ENCODE measurements around the gene DEUP1.

The DEUP1 gene

GRCh38 chr11:93330446-93330984 lies at the start of gene DEUP1:
TSS of gene DEUP1 (plus strand) at chr11:93330742. CDS start at chr11:93332260, 1,518 bp downstream.
- no peak within 1 kb of the TSS for H2AFZ ChIP-seq (ENCODE audit: low read depth)
- no peak within 1 kb of the TSS for H3K4me2 ChIP-seq
- H4K20me1 ChIP-seq (ENCODE audit: insufficient read depth) = no peaks in the 10 kb centered on the region
- H3K4me3 ChIP-seq (IDR thresholded peaks at IDR 0.05; ENCODE audit: insufficient read depth, low read depth, low read length) = no peak within 1 kb of the TSS
- no peaks in the 10 kb centered on the region for H3K36me3 ChIP-seq (ENCODE audit: insufficient read depth)
- no peak within 1 kb of the TSS for H3K27ac ChIP-seq
- H3K27me3 ChIP-seq (ENCODE audit: insufficient read depth, low read depth) = no peaks in the 10 kb centered on the region
- no peaks in the 10 kb centered on the region for H3K4me1 ChIP-seq (ENCODE audit: low read depth, poor library complexity, severe bottlenecking)
- H3K9ac ChIP-seq = no peak within 1 kb of the TSS
- H3K79me2 ChIP-seq (ENCODE audit: insufficient read depth, low read depth) = no peaks in the 10 kb centered on the region
- TF ChIP-seq CTCF (conservative IDR thresholded peaks at IDR 0.05; ENCODE audit: low read depth, low read length) = no peak

- TF ChIP-seq CTCF (conservative IDR thresholded peaks at IDR 0.05; ENCODE audit: low read depth, low read length) = no peak
- Histone ChIP-seq H3K9ac (no peak overlapping the region), H3K27ac (no peak overlapping the region), H3K79me2 (ENCODE audit: insufficient read depth, low read depth) (no peaks in the 10 kb centered on the region), H3K4me2 (no peak overlapping the region), H3K27me3 (ENCODE audit: insufficient read depth, low read depth) (no peaks in the 10 kb centered on the region), H3K4me3 (IDR thresholded peaks at IDR 0.05; ENCODE audit: insufficient read depth, low read depth, low read length) (no peak overlapping the region), H3K36me3 (ENCODE audit: insufficient read depth) (no peaks in the 10 kb centered on the region), H2AFZ (ENCODE audit: low read depth) (no peak overlapping the region), H4K20me1 (ENCODE audit: insufficient read depth) (no peaks in the 10 kb centered on the region), H3K4me1 (ENCODE audit: low read depth, poor library complexity, severe bottlenecking) (no peaks in the 10 kb centered on the region)
Measured at GRCh38 chr11:93285430-93285829, 45.1 kb upstream of the DEUP1 start.

- no peak overlapping the region for H2AFZ ChIP-seq (ENCODE audit: low read depth)
- no peak overlapping the region for H3K27ac ChIP-seq
- H4K20me1 ChIP-seq (ENCODE audit: insufficient read depth) = no peaks in the 10 kb centered on the region
- no peak overlapping the region for H3K9ac ChIP-seq
- no peak overlapping the region for H3K4me2 ChIP-seq
- no peaks in the 10 kb centered on the region for H3K79me2 ChIP-seq (ENCODE audit: insufficient read depth, low read depth)
- H3K27me3 ChIP-seq (ENCODE audit: insufficient read depth, low read depth) = no peaks in the 10 kb centered on the region
- no peak for TF ChIP-seq CTCF (conservative IDR thresholded peaks at IDR 0.05; ENCODE audit: low read depth, low read length)
- no peak overlapping the region for H3K4me3 ChIP-seq (IDR thresholded peaks at IDR 0.05; ENCODE audit: insufficient read depth, low read depth, low read length)
- no peaks in the 10 kb centered on the region for H3K36me3 ChIP-seq (ENCODE audit: insufficient read depth)
- H3K4me1 ChIP-seq (ENCODE audit: low read depth, poor library complexity, severe bottlenecking) = no peaks in the 10 kb centered on the region
Measured at GRCh38 chr11:93287434-93287833, 43.1 kb upstream of the DEUP1 start.

- Histone ChIP-seq H4K20me1 (ENCODE audit: insufficient read depth) (no peaks in the 10 kb centered on the region), H3K9ac (no peak overlapping the region), H3K4me1 (ENCODE audit: low read depth, poor library complexity, severe bottlenecking) (no peaks in the 10 kb centered on the region), H3K27me3 (ENCODE audit: insufficient read depth, low read depth) (no peaks in the 10 kb centered on the region), H3K79me2 (ENCODE audit: insufficient read depth, low read depth) (no peaks in the 10 kb centered on the region), H3K4me3 (IDR thresholded peaks at IDR 0.05; ENCODE audit: insufficient read depth, low read depth, low read length) (no peak overlapping the region), H3K4me2 (no peak overlapping the region), H2AFZ (ENCODE audit: low read depth) (no peak overlapping the region), H3K27ac (no peak overlapping the region), H3K36me3 (ENCODE audit: insufficient read depth) (no peaks in the 10 kb centered on the region)
- TF ChIP-seq CTCF (conservative IDR thresholded peaks at IDR 0.05; ENCODE audit: low read depth, low read length) = no peak
Measured at GRCh38 chr11:93288079-93288478, 42.5 kb upstream of the DEUP1 start.
